Activated CD8-positive, alpha-beta memory T cell treated with anti-CD3 and anti-CD28 coated beads, Interleukin-2, amount 50 U/mL, for 1 hour (primary cell): ENCODE measurements around the gene LXN.
"Not testable (repeated sequence)": the region's sequence is repeated elsewhere in the genome, so short reads cannot be mapped to it uniquely, and the experiment has no call there.

ENCODE experiments used
- DNase-seq: peaks from one replicate; pipeline ENCODE4 v3.0.0-alpha.2; 2020; ENCODE audit errors: extremely low read depth

Gene LXN, protein sequence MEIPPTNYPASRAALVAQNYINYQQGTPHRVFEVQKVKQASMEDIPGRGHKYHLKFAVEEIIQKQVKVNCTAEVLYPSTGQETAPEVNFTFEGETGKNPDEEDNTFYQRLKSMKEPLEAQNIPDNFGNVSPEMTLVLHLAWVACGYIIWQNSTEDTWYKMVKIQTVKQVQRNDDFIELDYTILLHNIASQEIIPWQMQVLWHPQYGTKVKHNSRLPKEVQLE

DNA sequence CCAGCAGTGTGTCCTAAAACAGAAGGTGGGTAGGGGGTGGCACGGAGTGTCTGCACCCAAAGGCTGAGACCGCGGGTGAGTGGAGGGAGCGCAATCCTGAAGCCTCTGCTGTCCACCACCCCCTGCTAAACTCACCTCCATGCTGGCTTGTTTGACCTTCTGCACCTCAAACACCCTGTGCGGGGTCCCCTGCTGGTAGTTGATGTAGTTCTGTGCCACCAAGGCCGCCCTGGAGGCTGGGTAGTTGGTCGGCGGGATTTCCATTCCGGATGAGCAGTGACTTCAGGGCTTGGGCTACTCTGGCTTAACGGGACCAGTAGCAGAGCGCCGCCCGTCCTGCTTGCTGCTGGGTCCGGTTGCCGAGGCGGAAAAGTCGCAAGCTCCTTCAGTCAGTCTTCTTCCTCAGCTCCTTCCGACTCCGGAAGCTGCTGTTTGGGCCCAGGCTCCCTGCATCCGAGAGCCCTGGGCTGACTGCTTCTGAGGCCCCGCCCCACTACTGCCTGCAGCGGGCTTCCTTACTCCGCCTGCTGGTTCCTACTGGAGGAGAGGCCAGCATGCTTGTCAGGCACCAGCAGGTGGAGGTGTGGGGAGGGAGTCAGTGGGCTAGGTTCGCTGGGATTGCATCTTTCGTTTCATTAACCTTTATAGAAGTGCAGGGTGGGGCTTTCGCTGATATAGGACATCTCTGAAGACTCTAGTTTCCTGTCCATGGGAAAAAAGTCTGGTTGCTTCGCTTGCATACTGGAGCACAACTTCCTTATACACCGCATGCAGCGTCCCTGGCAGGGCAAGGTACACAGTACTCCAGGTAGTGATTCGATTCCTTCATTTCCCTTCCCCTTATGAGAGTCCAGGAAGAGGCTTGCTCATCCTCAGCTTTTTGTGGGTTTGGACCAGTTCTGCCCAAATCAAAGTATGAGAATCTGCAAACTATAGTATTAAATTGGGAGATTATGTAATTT, at the start of gene LXN:
Gene LXN (minus strand): TSS at position 434 of the 962 bp plus-strand sequence. CDS start 170 bp downstream, at position 264.
- DNase-seq: peak; percentile 48

DNA sequence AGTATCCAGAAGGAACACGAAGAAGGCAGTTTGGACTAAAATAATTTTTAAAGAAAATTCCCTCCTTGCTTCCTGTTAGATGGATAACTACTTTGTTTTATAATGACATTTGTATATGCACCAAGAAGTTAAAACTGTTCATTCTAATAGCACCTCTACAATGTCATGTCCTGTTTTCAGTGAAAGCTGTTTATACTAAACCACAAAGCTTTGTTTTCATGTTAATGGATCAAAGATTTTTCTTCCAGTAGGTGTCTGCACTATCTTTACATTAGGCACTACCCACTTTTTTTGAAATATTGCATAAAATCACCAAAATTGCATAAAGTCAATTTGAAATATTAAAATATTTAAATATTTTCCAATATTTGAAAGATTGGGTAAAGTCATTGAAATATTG, 49.7 kb upstream of the LXN start:
- no peak for DNase-seq

DNA sequence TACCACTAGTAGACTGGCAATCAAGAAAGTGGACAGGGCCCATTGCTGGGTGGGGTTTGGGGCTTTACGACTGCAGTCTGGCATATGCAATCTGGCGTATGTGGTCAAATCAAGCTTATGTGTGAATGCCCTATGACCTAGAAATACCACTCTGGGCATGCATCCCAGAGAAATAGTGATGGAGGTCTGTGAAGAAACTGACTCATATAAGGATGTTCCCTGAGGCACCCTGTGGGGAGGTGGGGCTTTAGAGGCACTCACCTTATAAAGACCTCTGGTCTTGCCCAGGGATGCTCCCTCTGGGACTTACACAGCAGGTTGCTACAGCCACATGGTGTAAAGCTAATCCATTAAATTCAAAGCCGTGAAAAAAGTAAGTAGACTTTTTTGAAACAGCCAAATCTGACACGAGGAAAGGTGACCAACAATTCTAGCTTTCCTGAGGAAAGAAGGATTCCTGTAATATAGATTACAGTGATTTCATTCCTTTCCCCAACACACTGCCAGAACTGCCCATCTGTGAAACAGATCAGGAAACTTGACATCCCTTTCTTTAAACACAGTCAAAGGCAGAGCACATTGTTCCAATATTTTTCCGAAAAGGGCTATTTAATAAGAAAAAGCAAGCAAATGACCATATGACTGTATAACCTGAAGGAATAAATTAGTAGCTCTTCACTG, 46.2 kb upstream of the LXN start:
- no peak for DNase-seq

DNA sequence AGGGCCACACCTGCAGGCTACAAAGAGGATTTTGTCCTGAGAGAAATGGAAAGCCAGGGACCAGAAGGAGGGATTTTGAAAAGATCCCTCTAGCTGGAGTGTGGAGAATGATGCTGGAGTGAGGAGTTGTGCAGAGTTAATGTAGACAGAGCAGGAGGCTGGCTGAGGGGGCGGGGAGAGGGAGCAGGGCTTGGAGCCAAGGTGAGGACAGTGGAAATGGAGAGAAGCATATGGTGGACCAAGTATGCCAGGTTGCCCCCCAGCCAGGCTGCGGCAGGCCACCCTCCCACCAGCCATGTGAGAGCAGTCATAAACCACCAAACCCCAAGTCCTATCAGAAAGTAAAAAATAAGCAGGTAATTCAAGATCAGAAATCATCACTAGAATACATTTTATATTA, 45.1 kb upstream of the LXN start:
- no peak for DNase-seq

DNA sequence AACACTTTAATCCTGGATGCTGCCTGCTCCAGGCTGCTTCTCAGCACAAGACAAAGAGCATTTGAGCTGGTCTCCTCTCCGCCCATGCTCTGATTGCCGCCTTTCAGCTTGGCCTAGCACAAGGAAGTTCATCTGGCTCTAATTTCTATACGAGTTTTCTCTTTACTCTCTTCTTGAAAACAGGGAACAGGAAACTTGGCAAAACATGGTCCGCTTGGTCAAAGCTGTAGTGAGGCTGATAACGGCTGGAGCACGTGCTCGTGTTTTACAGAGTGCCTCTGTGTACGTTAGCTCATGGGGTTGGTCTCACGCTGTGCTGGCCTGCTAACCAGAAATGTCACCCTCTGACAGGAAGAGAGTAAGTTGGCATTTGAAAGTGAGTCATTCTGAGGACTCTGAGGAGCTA, 40.6 kb upstream of the LXN start:
- no peak for DNase-seq

DNA sequence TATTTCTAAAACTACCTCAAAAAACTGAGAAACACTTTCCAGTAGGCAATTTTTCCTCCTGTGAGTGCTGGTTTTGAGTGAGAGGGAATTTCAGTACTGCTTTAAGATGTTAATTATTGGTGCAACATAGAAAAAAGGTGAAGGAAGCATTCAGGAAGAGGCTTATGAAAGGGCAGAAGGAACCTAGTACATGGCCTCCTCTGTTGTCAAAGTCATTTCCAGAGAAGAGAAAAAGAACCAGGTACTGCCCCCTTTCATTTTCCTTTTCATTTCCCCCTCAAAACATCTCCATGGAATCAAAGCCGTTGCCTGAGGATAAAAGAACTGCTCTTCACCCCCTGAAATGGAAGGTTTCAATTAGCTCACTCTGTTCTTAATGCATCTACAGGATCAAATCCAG, 40.0 kb upstream of the LXN start:
- no peak for DNase-seq

DNA sequence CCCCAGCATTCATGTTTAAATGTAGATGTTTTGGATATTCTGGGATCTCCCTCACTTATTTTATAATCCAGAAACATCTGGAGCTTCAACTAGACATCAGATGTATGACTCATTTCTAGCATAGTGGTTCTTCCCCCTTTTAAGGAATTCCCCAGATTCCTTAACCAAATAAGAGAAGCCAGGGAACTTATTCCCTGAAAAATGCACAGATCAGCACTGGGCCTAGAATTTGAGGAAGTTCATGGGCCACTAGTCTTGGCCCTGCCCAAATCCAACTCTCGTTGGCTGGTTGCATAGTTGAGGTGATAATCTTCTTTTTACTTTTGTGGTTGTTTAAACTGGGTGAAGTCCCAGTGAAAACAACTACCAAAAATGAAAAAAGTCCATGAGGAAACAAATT, 39.4 kb upstream of the LXN start:
- no peak for DNase-seq

DNA sequence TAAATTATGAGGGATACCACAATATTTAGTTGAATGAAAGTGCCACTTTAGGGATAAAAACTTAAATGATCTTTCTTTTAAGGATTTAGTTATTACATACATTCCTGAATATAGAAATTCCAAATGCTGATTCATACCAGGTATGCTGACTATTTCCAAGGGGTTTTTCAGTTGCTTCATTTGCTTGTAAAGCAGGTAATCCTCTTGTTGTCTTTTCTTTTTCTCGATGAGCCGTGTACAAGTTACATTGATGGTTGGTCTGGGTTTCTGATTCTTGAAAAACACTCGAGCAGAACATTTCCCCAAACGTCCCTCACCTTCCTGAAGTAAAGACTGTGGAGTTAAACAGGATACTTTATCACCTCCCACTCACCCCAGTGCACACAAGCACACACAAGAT, 38.2 kb upstream of the LXN start:
- DNase-seq: no peak

DNA sequence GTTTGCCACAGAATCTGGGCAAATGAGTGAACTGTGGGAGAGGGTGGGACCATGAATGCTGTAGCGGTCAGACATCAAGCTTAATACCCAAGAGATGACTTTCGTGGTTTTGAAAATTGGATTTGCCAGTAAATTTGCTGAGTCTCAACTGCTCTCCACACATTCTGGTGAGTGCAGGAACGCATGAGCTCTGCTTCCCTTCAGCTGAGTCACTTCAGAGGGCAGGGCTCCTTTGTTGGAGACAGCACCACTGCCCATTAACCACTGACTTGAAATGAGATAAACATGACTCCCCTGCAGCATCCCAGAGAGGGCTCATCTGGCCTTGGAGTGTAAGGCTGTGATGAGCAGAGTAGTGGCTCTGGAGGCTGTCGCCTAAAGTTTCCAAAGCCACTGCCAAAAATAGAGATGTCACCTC, 37.2 kb upstream of the LXN start:
- no peak for DNase-seq

DNA sequence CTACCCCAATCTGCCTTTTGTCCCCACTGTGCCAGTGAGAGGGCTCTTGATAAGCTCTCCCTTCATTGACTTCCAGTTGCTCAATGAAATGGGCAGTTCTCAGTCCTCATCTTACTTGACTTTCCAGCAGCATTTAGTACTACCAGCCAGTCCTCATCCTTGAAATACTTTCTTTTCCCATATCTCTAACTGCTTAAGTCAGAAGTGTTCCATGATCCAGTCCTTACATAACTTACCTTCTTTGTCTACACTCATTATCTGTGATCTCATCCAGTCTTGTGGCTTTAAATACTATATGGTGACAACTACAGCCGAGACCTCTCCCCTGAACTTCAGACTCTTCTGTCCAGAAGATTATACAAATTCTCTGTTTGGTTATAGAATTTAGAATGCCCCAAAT, 31.1 kb upstream of the LXN start:
- no peak for DNase-seq

DNA sequence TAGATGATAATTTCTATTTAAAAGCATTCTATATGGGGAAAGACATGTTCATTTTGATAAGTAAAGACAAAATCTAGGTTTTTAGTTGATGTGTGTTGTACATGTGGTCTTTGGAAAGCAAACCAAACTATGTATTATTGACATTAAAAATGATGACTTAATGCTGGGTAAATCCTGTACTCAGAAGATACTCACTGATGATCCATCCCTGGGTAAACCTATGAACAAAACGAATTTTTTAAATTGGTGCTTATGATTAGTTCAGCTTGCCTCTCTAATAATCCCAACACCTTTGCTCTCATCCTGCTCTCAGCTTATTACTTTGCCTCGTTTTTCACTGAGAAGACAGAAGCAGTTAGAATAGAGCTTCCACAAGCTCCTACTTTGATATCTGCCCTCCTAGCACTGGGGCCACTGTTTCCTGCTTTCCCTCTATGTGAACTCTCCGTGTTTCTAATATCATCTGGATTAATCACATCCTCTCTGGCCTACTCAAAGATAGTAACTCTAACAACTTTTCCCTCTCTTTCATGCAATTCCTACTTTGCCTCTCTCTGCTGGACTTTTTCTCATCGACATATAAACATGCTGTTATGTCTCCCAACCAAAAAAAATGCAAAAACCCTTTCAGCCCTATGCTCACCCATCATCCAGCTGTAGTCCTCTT, 30.5 kb upstream of the LXN start:
- DNase-seq: no peak

DNA sequence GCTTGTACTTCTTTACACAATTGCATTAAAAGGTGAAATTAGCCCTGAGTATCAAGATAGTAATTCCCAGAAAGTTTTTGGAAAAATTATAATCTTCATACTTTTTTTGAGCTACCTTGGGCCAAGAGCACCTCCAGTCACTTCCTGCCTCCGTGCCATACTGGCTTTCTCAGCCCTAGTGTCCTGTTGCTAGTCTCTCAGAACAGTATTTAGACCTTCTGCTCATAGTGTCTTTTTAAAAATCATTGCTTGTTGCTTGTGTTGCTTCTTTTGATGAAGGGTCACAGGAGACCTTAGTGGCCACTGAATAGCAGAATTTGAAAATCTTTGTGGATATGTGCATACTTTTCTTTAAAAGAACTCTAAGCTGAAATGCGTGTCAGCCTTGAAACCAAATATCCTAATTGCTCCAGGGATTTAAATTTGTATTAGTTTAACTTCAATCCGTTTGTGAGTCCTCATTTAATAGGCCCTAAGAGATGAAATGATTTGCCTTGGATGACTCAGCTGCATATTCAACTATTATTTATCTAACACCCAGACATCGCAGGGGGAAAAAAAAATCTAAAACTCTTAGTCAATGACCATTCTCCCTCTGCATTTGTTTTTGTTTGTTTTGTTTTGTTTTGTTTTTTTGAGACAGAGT, 29.1 kb upstream of the LXN start:
- no peak for DNase-seq

DNA sequence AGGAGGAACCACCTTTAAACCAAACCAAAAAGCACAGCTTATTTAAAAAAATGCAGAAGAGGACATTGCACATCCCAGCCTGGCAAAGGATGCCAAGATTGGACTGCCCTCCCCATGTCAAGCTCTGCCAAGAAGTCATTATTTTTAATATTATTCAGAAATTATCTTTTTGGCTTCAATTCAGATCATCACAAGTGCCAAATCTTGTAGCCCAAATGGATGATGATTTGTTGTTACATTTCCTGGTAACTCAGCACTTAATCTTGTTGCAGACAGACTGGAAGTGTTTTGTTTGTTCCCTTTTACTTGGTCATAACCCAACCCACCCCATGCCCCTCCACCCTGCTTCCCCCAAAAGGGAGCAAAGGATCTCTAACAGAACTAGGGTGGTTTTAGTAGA, 28.1 kb upstream of the LXN start:
- DNase-seq: no peak

DNA sequence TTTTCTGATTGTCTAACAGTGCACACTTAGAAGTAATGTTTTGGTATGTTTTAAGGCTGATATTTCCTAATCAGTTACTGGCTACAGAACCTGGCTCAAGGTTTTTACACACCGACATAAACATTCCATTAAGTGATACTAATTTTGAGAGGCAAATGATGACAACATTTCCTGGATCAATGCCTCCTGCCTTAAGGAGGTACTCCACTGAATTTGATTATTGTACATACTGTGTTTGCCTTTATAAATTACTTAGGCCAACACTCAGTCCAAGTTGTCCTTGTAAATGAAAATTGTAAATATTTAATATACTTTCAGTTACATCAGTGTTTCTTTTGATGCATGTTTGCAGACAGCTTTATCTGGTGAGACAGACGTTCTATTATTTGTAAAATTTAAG, 24.2 kb upstream of the LXN start:
- no peak for DNase-seq

DNA sequence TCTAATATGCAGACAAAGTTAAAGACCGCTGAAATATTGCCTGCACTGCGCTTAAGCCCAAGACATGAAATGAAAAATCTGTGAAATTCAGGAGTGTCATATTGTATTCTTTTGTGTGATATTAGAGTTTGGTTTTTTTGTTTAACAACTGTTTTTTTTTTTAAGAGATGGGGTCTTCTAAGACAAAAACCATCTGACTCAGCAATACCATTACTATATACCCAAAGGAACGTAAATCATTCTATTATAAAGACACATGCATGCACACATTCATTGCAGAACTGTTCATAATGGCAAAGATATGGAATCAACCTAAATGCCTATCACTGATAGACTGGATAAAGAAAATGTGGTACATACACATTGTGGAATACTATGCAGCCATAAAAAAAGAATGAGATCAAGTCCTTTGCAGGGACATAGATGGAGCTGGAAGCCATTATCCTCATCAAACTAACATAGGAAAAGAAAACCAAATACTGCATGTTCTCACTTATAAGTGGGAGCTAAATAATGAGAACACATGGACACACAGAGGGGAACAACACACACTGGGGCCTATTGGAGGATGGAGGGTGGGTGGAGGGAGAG, 21.5 kb upstream of the LXN start:
- DNase-seq: not testable (repeated sequence)

DNA sequence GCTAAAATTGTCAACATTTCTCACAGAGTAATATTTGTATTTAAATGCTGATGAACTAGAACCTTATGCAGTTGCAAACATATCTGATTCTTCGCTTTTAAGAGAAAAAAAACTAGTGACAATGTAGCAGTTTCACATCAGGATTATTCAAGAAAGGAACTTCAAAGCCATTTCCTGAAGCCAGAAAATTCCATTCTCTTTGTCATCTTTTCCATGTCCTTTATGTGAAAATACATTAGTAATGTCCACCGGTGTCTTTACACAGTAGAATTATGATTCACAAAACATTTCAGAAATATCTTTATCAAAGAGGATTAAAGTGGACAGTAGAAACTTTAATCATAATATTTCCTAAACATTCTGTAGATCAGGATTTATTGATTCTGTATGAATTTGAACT, 12.7 kb upstream of the LXN start:
- DNase-seq: no peak

DNA sequence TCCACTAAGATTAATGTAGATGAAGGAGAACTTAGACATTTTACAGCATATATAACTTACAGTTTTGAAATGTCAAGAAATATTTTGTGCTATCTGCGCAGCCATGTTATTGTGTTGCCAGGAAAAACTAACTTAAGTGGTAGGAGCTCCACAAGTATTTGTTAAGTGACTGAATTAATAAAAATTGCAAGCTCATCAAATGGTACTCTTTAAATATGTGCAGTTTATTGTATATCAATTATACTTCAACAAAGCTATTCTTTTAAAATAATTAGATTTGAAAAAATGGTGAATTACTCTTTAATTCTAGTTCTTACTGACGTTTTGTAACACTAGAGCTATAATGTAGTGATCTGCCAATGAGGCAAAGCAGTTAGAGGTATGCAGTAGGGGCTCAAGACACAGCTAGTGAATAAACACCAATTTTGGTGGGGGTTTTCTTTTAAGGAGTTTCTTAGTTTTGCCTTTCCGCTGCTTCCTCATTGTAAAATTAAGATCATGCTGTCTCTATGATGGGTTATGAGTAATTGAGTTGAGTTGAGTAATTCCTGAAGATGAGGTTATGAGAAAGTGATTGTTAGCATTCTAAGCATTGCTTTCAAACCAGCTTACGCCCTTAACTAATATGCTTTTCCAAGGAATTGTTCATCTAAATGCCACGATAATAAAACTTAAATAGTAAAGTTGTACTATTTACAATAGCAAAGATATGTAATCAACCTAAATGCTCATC, 10.9 kb upstream of the LXN start:
- no peak for DNase-seq

DNA sequence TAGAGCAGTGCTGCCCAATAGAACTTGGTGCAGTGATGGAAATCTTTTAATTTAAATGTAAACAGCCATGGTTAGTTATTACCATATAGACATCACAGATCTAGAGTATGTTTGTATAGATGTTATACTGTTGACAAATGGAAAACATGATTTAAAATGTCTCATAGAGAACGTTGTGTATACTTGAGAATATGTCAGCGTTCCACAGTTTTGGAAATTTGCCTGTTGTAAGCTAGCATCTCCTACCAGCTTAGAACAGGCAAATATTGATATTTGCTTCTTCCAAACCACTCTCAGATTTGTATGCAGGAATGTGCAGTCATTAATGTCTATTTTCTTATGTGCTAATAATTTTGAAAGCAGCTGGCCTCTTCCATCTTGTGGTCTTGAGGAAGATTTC, 8.4 kb upstream of the LXN start:
- no peak for DNase-seq

DNA sequence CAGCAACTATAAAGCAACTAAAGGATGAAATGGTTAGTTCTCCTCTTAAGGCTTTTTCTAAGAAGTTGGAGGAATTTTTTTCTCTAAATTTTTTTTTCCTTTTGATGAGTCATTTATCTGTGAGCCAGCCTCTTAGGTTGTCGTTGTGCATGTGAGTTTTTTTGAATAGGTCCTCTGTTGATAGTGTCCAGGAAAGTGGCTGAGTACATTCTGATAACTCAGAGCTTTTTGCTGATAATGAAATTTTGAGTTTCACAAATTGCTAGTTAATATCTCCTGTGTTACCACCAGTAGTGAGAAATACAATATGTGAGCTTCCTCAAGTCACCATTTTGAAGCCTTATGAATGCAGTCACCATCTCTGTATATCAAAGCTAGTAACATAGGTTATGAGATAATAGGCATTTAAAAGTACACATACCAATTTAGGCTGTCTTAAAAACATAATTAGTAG, 7.1 kb upstream of the LXN start:
- DNase-seq: no peak

DNA sequence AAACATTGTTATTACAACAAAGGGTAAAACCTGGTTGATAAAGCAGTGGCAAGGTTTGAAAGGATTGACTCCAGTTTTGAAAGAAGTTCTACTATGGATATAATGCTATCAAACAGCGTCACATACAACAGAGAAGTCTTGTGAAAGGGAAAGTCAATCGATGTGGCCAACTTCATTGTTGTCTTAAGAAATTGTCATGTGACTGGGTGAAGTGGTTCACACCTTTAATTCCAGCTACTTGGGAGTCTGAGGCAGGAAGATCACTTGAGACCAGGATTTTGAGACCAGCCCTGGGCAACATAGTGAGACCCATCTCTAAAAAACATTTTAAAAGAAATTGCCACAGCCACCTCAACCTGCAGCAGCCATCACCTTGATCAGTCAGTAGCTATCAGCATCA, 6.2 kb upstream of the LXN start:
- DNase-seq: no peak
